Activated CD8-positive, alpha-beta T cell treated with anti-CD3 and anti-CD28 coated beads for 36 hours (primary cell): ENCODE data around the gene GRAMD4. TPM values are rescaled to one million over a fixed set of nuclear protein-coding genes. Genes with fewer than 3 reads are reported as not detected.

Experiments used
- ATAC-seq: fragments of 200-7000 bp; cut with Tn5 transposase; one replicate; pipeline ENCODE4 v1.10.0; 2021; ENCODE audit warnings: mild to moderate bottlenecking, moderate library complexity
- CTCF ChIA-PET: fragments of 350-600 bp; sonication (Branson Sonifier 250); formaldehyde crosslinking; loops from one replicate; lab custom pipeline; 2021; ENCODE audit warnings: antibody characterized with exemption; lab: Charles Lee
- POLR2A ChIA-PET: fragments of 350-600 bp; sonication (Branson Sonifier 250); formaldehyde crosslinking; loops from one replicate; lab custom pipeline; 2021; ENCODE audit warnings: antibody characterized with exemption; lab: Charles Lee
- DNase-seq: peaks from one replicate; pipeline ENCODE4 v3.0.0-alpha.2; 2020
- H3K27ac Mint-ChIP-seq: one replicate; pipeline ENCODE4 v1.8.0; 2021; ENCODE audit warnings: mild to moderate bottlenecking, mixed read lengths
- H3K27me3 Mint-ChIP-seq: one replicate; pipeline ENCODE4 v1.8.0; 2021; ENCODE audit warnings: mixed read lengths
- H3K36me3 Mint-ChIP-seq: one replicate; pipeline ENCODE4 v1.8.0; 2021; ENCODE audit warnings: low read depth, mixed read lengths
- H3K4me1 Mint-ChIP-seq: one replicate; pipeline ENCODE4 v1.8.0; 2021; ENCODE audit warnings: low read depth, mixed read lengths
- H3K4me3 Mint-ChIP-seq: one replicate; pipeline ENCODE4 v1.8.0; 2021; ENCODE audit warnings: mild to moderate bottlenecking, moderate library complexity, mixed read lengths
- H3K9me3 Mint-ChIP-seq: one replicate; pipeline ENCODE4 v1.8.0; 2021; ENCODE audit warnings: mixed read lengths
- intact Hi-C: fragments of 100-400 bp; cut with micrococcal nuclease; formaldehyde crosslinking; loops from one replicate; pipeline ENCODE4 v1.10.0; 2022
- total RNA-seq, 2 experiments: library from RNA; stranded (reverse); gene quantifications; one replicate each; pipeline ENCODE4 v1.2.3, GENCODE V29; 2021
- TF ChIP-seq, protein P1 (sequence below): fragments of 200-600 bp; IDR thresholded peaks from one replicate; pipeline ENCODE4 v1.8.0; 2022; ENCODE audit warnings: antibody characterized with exemption, mild to moderate bottlenecking

Gene GRAMD4
- total RNA-seq, 2 experiments from 2014 or later: 26.9 to 28.1 TPM

- H3K27ac Mint-ChIP-seq: no peak overlapping the region
These were observed 44.2 kb downstream of the GRAMD4 start for GRCh38 chr22:46664301-46664855.

GRCh38 chr22:46665151-46665695 is 45.0 kb downstream of the GRAMD4 start:
- H3K4me3 Mint-ChIP-seq: no peak overlapping the region
- no peak overlapping the region for H3K27ac Mint-ChIP-seq
- DNase-seq (no peak), ATAC-seq (no peak)
- H3K27me3 Mint-ChIP-seq: no peaks in the 10 kb centered on the region
- peaks cover 16% of the 10 kb centered on the region for H3K4me1 Mint-ChIP-seq
- TF ChIP-seq, protein P1, sequence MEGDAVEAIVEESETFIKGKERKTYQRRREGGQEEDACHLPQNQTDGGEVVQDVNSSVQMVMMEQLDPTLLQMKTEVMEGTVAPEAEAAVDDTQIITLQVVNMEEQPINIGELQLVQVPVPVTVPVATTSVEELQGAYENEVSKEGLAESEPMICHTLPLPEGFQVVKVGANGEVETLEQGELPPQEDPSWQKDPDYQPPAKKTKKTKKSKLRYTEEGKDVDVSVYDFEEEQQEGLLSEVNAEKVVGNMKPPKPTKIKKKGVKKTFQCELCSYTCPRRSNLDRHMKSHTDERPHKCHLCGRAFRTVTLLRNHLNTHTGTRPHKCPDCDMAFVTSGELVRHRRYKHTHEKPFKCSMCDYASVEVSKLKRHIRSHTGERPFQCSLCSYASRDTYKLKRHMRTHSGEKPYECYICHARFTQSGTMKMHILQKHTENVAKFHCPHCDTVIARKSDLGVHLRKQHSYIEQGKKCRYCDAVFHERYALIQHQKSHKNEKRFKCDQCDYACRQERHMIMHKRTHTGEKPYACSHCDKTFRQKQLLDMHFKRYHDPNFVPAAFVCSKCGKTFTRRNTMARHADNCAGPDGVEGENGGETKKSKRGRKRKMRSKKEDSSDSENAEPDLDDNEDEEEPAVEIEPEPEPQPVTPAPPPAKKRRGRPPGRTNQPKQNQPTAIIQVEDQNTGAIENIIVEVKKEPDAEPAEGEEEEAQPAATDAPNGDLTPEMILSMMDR: no peak
- H3K9me3 Mint-ChIP-seq: no peaks in the 10 kb centered on the region
- CTCF ChIA-PET: no interaction called here
- peaks cover 2% of the 10 kb centered on the region for H3K36me3 Mint-ChIP-seq
- intact Hi-C loops: no loop called here
- POLR2A ChIA-PET: no interaction called here

More at GRCh38 chr22:46664301-46664855, 44.2 kb downstream of the GRAMD4 start:
- ATAC-seq (no peak), DNase-seq (no peak)
- H3K27me3 Mint-ChIP-seq: no peaks in the 10 kb centered on the region
- intact Hi-C loops: no loop called here
- ChIA-PET CTCF (no interaction called here), POLR2A (no interaction called here)
- no peak overlapping the region for H3K4me3 Mint-ChIP-seq
- H3K4me1 Mint-ChIP-seq: peaks cover 21% of the 10 kb centered on the region
- TF ChIP-seq, protein P1: no peak
- no peaks in the 10 kb centered on the region for H3K9me3 Mint-ChIP-seq
- H3K36me3 Mint-ChIP-seq: peaks cover 2% of the 10 kb centered on the region

DNA sequence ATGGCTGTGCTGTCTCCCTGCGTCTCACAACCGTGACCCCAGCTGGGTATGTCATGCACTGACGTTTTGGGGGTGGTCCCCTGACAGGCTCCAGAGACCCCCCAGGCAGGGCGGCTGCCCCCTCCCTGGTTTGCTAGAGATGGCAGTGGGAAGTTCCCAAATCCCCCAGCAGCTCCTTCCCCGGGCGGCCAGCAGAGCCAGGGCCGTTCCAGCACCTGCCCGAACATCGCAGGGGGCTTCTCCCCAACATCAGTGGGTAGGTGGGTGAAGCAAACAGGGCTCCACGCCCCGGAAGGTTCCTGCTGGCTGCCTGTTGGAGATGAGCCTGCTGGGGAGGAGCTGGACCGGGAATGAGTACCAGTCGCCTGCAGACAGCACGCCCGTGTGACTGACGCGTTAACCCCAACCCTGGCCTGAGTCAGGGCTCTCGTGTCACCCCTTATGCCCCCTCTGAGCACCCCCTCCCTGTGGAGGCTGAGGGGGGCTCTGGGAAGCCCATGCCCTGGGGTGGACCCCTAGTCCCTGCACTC is 45.6 kb downstream of the GRAMD4 start:
- Mint-ChIP-seq H3K9me3 (no peaks in the 10 kb centered on the region), H3K4me1 (peaks cover 11% of the 10 kb centered on the region), H3K36me3 (peaks cover 2% of the 10 kb centered on the region), H3K4me3 (no peak overlapping the region), H3K27me3 (no peaks in the 10 kb centered on the region), H3K27ac (no peak overlapping the region)
- ChIA-PET POLR2A (no interaction called here), CTCF (no interaction called here)
- no peak for DNase-seq
- TF ChIP-seq, protein P1: no peak
- ATAC-seq: no peak
- intact Hi-C loops: no loop called here

GRCh38 chr22:46666577-46667244 is 46.5 kb downstream of the GRAMD4 start:
- H3K27me3 Mint-ChIP-seq: no peaks in the 10 kb centered on the region
- intact Hi-C loops: no loop called here
- POLR2A ChIA-PET: no interaction called here
- peaks cover 2% of the 10 kb centered on the region for H3K36me3 Mint-ChIP-seq
- ATAC-seq: no peak
- CTCF ChIA-PET: no interaction called here
- DNase-seq: no peak
- no peaks in the 10 kb centered on the region for H3K9me3 Mint-ChIP-seq
- TF ChIP-seq, protein P1: no peak
- no peak overlapping the region for H3K4me3 Mint-ChIP-seq
- H3K27ac Mint-ChIP-seq: no peak overlapping the region
- peaks cover 2% of the 10 kb centered on the region for H3K4me1 Mint-ChIP-seq

DNA sequence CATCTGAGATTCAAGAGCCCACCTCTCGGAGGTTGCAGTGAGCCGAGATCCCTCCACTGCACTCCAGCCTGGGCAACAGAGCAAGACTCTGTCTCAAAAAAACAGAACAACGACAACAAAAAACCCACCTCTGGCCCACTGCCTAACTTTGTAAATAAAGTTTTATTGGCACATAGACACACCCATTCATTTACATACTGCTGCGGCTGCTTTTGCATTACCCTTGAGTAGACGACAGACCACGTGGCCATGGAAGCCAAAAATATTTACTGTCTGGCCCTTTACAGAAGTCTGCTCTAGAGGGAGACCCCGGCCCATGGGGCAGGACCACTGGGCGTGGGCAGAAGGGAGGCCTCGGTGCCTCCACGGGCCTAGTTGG is 47.0 kb downstream of the GRAMD4 start:
- intact Hi-C loops: no loop called here
- ATAC-seq: no peak
- Mint-ChIP-seq H3K27me3 (no peaks in the 10 kb centered on the region), H3K36me3 (peaks cover 2% of the 10 kb centered on the region), H3K9me3 (no peaks in the 10 kb centered on the region), H3K4me1 (no peaks in the 10 kb centered on the region), H3K27ac (no peak overlapping the region), H3K4me3 (no peak overlapping the region)
- POLR2A ChIA-PET: no interaction called here
- no peak for DNase-seq
- TF ChIP-seq, protein P1: no peak
- CTCF ChIA-PET: no interaction called here
